ENCODE data around the gene JPT2.
A peak's percentile ranks its signal among the peaks of the same experiment; 100 is the strongest.
"Not testable (repeated sequence)": the region's sequence is repeated elsewhere in the genome, so short reads cannot be mapped to it uniquely, and the experiment has no call there.

Gene JPT2

GRCh38 chr16:1674751-1675664 lies 3.1 kb upstream of the JPT2 start:
- peak; percentile 76 for DNase-seq (ENCODE audit: low spot score)

- no peak for DNase-seq (ENCODE audit: low spot score)
These were observed 1.4 kb upstream of the JPT2 start for GRCh38 chr16:1676661-1677060.

- no peak for DNase-seq (ENCODE audit: low spot score)
These were observed 740 bp upstream of the JPT2 start for GRCh38 chr16:1677339-1677738.

- DNase-seq (ENCODE audit: low spot score) = peak; percentile 59
These were observed 520 bp downstream of the JPT2 start for GRCh38 chr16:1678500-1679098.

- no peak for DNase-seq (ENCODE audit: low spot score)
These were observed 2.3 kb downstream of the JPT2 start for GRCh38 chr16:1680361-1680760.

GRCh38 chr16:1681032-1681431 lies 3.0 kb downstream of the JPT2 start:
- no peak for DNase-seq (ENCODE audit: low spot score)

GRCh38 chr16:1687427-1688316 lies 9.6 kb downstream of the JPT2 start:
- no peak for DNase-seq (ENCODE audit: low spot score)

GRCh38 chr16:1688807-1689560 lies 10.9 kb downstream of the JPT2 start:
- no peak for DNase-seq (ENCODE audit: low spot score)

- DNase-seq (ENCODE audit: low spot score) = no peak
These were observed 11.8 kb downstream of the JPT2 start for GRCh38 chr16:1689853-1690252.

- DNase-seq (ENCODE audit: low spot score) = no peak
These were observed 12.7 kb downstream of the JPT2 start for GRCh38 chr16:1690810-1691209.

- DNase-seq (ENCODE audit: low spot score) = peak; percentile 37
These were observed 13.2 kb downstream of the JPT2 start for GRCh38 chr16:1691276-1691675.

- no peak for DNase-seq (ENCODE audit: low spot score)
These were observed 13.9 kb downstream of the JPT2 start for GRCh38 chr16:1691956-1692355.

GRCh38 chr16:1696863-1697262 lies 18.8 kb downstream of the JPT2 start:
- no peak for DNase-seq (ENCODE audit: low spot score)

GRCh38 chr16:1698680-1699079 lies 20.6 kb downstream of the JPT2 start:
- no peak for DNase-seq (ENCODE audit: low spot score)

- no peak for DNase-seq (ENCODE audit: low spot score)
These were observed 22.2 kb downstream of the JPT2 start for GRCh38 chr16:1700246-1700645.

GRCh38 chr16:1701216-1701878 lies 23.3 kb downstream of the JPT2 start:
- DNase-seq (ENCODE audit: low spot score) = no peak

- not testable (repeated sequence) for DNase-seq (ENCODE audit: low spot score)
These were observed 27.2 kb downstream of the JPT2 start for GRCh38 chr16:1705324-1705687.

GRCh38 chr16:1705688-1706385 lies 27.8 kb downstream of the JPT2 start, which contains the start of gene MAPK8IP3:
MAPK8IP3 (plus strand) TSS chr16:1706195; CDS start chr16:1706340, 145 bp downstream.
- DNase-seq (ENCODE audit: low spot score) = peak; percentile 98

GRCh38 chr16:1706386-1707192 lies 28.5 kb downstream of the JPT2 start:
- peak; percentile 66 for DNase-seq (ENCODE audit: low spot score)
